Right lobe of liver (tissue), 6 donors: ENCODE results near the gene FBXO28. TPM values are rescaled to one million over a fixed set of nuclear protein-coding genes. Genes with fewer than 3 reads are reported as not detected.
A peak's percentile ranks its signal among the peaks of the same experiment; 100 is the strongest.

ENCODE experiments used
- ATAC-seq, 4 donors: fragments of 200-7000 bp; cut with Tn5 transposase; one replicate each; pipeline ENCODE4 v1.9.1; 2020; ENCODE audit warnings: mild to moderate bottlenecking in 4 of 4, moderate library complexity in 4 of 4
- DNase-seq, 3 donors: peaks; one replicate each; pipeline ENCODE4 v3.0.0-alpha.2; 2020
- H3K27ac ChIP-seq, 3 donors: fragments of 200-600 bp; one replicate each; pipeline ENCODE4 v1.8.0; 2022
- H3K27me3 ChIP-seq, 2 donors: fragments of 200-600 bp; one replicate each; pipeline ENCODE4 v1.8.0; 2022
- H3K36me3 ChIP-seq, 4 donors: fragments of 200-600 bp; sonication (generic) in 1 of 4; one replicate each; pipeline versions ENCODE4 v1.5.1 to v1.8.0; 2017 to 2022; ENCODE audit warnings: control low read depth in 1 of 4
- H3K4me1 ChIP-seq, 4 donors: fragments of 200-600 bp; sonication (generic) in 1 of 4; one replicate each; pipeline versions ENCODE4 v1.5.1 to v1.8.0; 2017 to 2022; ENCODE audit warnings: control low read depth in 1 of 4
- H3K4me3 ChIP-seq, 3 donors: fragments of 200-600 bp; one replicate each; pipeline ENCODE4 v1.8.0; 2022
- H3K9me3 ChIP-seq, 4 donors: fragments of 200-600 bp; sonication (generic) in 1 of 4; one replicate each; pipeline versions ENCODE4 v1.5.1 to v1.8.0; 2017 to 2022; ENCODE audit warnings: control low read depth in 1 of 4
- CTCF ChIP-seq, 4 donors: fragments of 200-600 bp in 3 of 4; fragments of 450-650 bp in 1 of 4; IDR thresholded peaks; one replicate each; pipeline versions ENCODE4 v1.5.1 to v1.8.0; 2016 to 2022; ENCODE audit warnings: antibody characterized with exemption in 4 of 4, mild to moderate bottlenecking in 2 of 4
- POLR2A ChIP-seq: fragments of 450-650 bp; IDR thresholded peaks from one replicate; pipeline ENCODE4 v1.6.1; 2017; ENCODE audit warnings: antibody characterized with exemption, mild to moderate bottlenecking
- WGBS: methylation state at CpG from one replicate; pipeline ENCODE4 v1.1.6; 2018; ENCODE audit warnings: low coverage, low lambda C conversion rate; ENCODE audit not compliant: insufficient coverage; ENCODE audit errors: missing lambda C conversion rate; 5-methylcytosine and 5-hydroxymethylcytosine counted together
- intact Hi-C, 2 donors: fragments of 100-400 bp; cut with DNase I; formaldehyde crosslinking; loops; one replicate each; pipeline versions ENCODE4 v1.11.2 to v1.14.1; 2022
- total RNA-seq, 6 experiments: library from RNA; depleted of rRNA in 2 of 6; stranded (reverse); fragments of >200 nt in 2 of 6; fragmentation: NEBNext Ultra II Directional in 3 of 6; extraction: Animal tissue kit (Norgen Biotek cat#: 25700) in 3 of 6; gene quantifications; one replicate each; pipeline versions ENCODE4 v1.1.0 to v1.2.4, GENCODE V29; 2016 to 2023
- donor health status: DM: no; HTN: yes; CAD: no.
- donor health status: DM: no; HTN: no; CAD: no.
- donor health status: DM: no; HTN: no; CAD: no.
- donor health status: DM: no; HTN: yes; CAD: no.
- donor health status: DM: no; HTN: yes; CAD: no.

The FBXO28 gene
- total RNA-seq, 6 experiments from 2014 or later: 11.5 to 20.9 (median 15.3) TPM

GRCh38 chr1:224096773-224097172, 17.1 kb upstream of the FBXO28 start:
- Histone ChIP-seq H3K36me3 (no peaks in the 10 kb centered on the region), H3K4me3 (no peak overlapping the region), H3K9me3 (no peaks in the 10 kb centered on the region), H3K27ac (no peak overlapping the region), H3K27me3 (no peaks in the 10 kb centered on the region), H3K4me1 (no peaks in the 10 kb centered on the region)
- 92% methylated on average over 1 of the region's 1 CpG for WGBS
- ATAC-seq (no peak), DNase-seq (no peak)
- intact Hi-C loops: no loop called here
- no peak for TF ChIP-seq POLR2A
- TF ChIP-seq CTCF (IDR thresholded peaks at IDR 0.05): no peak

- DNase-seq: no peak
These were observed 15.9 kb upstream of the FBXO28 start for GRCh38 chr1:224098007-224098406.

GRCh38 chr1:224106568-224107281, 7.2 kb upstream of the FBXO28 start:
- H3K27ac ChIP-seq: peak overlapping the region in 1 of 3 donors; percentile 36
- peak overlapping the region in 1 of 3 donors; percentile 8 for H3K4me3 ChIP-seq
- TF ChIP-seq CTCF (IDR thresholded peaks at IDR 0.05) (peak; percentile 26 to 36 (median 32)), POLR2A (no peak)
- no peaks in the 10 kb centered on the region for H3K36me3 ChIP-seq
- intact Hi-C loops: no loop called here
- no peaks in the 10 kb centered on the region for H3K9me3 ChIP-seq
- peak; percentile 96 to 98 (median 97) for ATAC-seq
- peak in 2 of 3 donors; percentile 28 to 54 for DNase-seq
- peaks cover 0 to 11% (median 2%) of the 10 kb centered on the region in 4 donors for H3K4me1 ChIP-seq
- H3K27me3 ChIP-seq: no peaks in the 10 kb centered on the region
- WGBS: 12% methylated on average over 5 of the region's 5 CpGs

More at GRCh38 chr1:224098007-224098406, 15.9 kb upstream of the FBXO28 start:
- H3K9me3 ChIP-seq: no peaks in the 10 kb centered on the region
- H3K4me1 ChIP-seq: no peaks in the 10 kb centered on the region
- 62% methylated on average over 4 of the region's 4 CpGs for WGBS
- intact Hi-C loops: no loop called here
- ATAC-seq: no peak
- H3K36me3 ChIP-seq: no peaks in the 10 kb centered on the region
- H3K4me3 ChIP-seq: no peak overlapping the region
- H3K27me3 ChIP-seq: no peaks in the 10 kb centered on the region
- no peak overlapping the region for H3K27ac ChIP-seq
- no peak for TF ChIP-seq POLR2A
- no peak for TF ChIP-seq CTCF (IDR thresholded peaks at IDR 0.05)

GRCh38 chr1:224107282-224107625, 6.7 kb upstream of the FBXO28 start:
- Histone ChIP-seq H3K27me3 (no peaks in the 10 kb centered on the region), H3K27ac (no peak overlapping the region), H3K4me3 (no peak overlapping the region), H3K9me3 (no peaks in the 10 kb centered on the region), H3K4me1 (peaks cover 0 to 11% (median 2%) of the 10 kb centered on the region in 4 donors), H3K36me3 (no peaks in the 10 kb centered on the region)
- TF ChIP-seq POLR2A (no peak), CTCF (IDR thresholded peaks at IDR 0.05) (no peak)
- intact Hi-C loops: no loop called here
- no peak for DNase-seq
- peak in 1 of 4 donors; percentile 14 for ATAC-seq
